Kidney (tissue), 14 donors: ENCODE results near the gene RNF208. TPM values are rescaled to one million over a fixed set of nuclear protein-coding genes. Genes with fewer than 3 reads are reported as not detected.

Source experiments
- DNase-seq, 5 donors: peaks; one replicate each; pipeline ENCODE4 v3.0.0-alpha.2; 2013 to 2020
- FAIRE-seq: peaks from 2 replicates; lab custom pipeline; 2012; peaks lifted over from hg19 to GRCh38; lab: Jason Lieb, UNC
- H3K27ac ChIP-seq, 2 donors: one replicate each; pipeline ENCODE4 v1.7.0; 2013; ENCODE audit warnings: low read depth in 2 of 2, low read length in 2 of 2, inconsistent platforms in 1 of 2
- H3K27me3 ChIP-seq: one replicate; pipeline ENCODE4 v1.7.1; 2013; ENCODE audit warnings: low read length, inconsistent platforms; ENCODE audit not compliant: control insufficient read depth, insufficient read depth
- H3K36me3 ChIP-seq, 3 donors: one replicate each; pipeline versions ENCODE4 v1.7.0 to v1.7.1; 2013; ENCODE audit warnings: low read length in 3 of 3, control low read depth in 1 of 3, inconsistent platforms in 1 of 3; ENCODE audit not compliant: insufficient read depth in 3 of 3, control insufficient read depth in 2 of 3
- H3K4me1 ChIP-seq, 3 donors: one replicate each; pipeline versions ENCODE4 v1.7.0 to v1.7.1; 2013; ENCODE audit warnings: low read length in 3 of 3, inconsistent platforms in 1 of 3, low read depth in 1 of 3; ENCODE audit not compliant: control insufficient read depth in 2 of 3, insufficient read depth in 2 of 3
- H3K4me3 ChIP-seq, 3 donors: one replicate each; pipeline versions ENCODE4 v1.7.0 to v1.8.1; 2013; ENCODE audit warnings: low read length in 3 of 3, control low read depth in 1 of 3, inconsistent platforms in 1 of 3
- H3K9ac ChIP-seq, 3 donors: one replicate each; pipeline versions ENCODE4 v1.7.0 to v1.7.1; 2013; ENCODE audit warnings: low read length in 3 of 3, control low read depth in 1 of 3, inconsistent platforms in 1 of 3
- H3K9me3 ChIP-seq, 3 donors: one replicate each; pipeline versions ENCODE4 v1.7.0 to v1.7.1; 2013; ENCODE audit warnings: low read length in 3 of 3, control low read depth in 1 of 3, inconsistent platforms in 1 of 3; ENCODE audit not compliant: control insufficient read depth in 2 of 3, insufficient read depth in 1 of 3
- CTCF ChIP-seq: IDR thresholded peaks from 3 replicates; pipeline ENCODE4 v1.5.1; 2012; ENCODE audit warnings: mild to moderate bottlenecking, moderate library complexity, borderline replicate concordance; ENCODE audit not compliant: insufficient read depth; ENCODE audit errors: extremely low read depth
- intact Hi-C: fragments of 100-400 bp; cut with DNase I; formaldehyde crosslinking; loops from one replicate; pipeline ENCODE4 v1.11.1; 2022
- polyA plus RNA-seq: library from polyadenylated mRNA; stranded (reverse); fragments of 350-450 nt; fragmentation: Illumina TruSeq; extraction: RNeasy Lipid Tissue Mini Kit (QIAGEN cat#74804); gene quantifications from one replicate; pipeline ENCODE4 v1.2.3, GENCODE V29; 2014; ENCODE audit warnings: low read depth, low replicate concordance; ENCODE audit not compliant: insufficient read depth
- total RNA-seq: library from RNA; stranded (reverse); fragmentation: NEBNext Ultra II Directional; extraction: Animal tissue kit (Norgen Biotek cat#: 25700); gene quantifications from one replicate; pipeline ENCODE4 v1.2.1, GENCODE V29; 2021
- donor health status: control.
- donor health status: control.
- donor health status: control.
- donor health status: control.
- donor health status: control.
- donor health status: DM: yes; HTN: yes; CAD: no.
- donor health status: Normal renal cell carcinoma (clear cell type).

The RNF208 gene
- total and polyA plus RNA-seq, 2 donors from 2014 or later = 7.0 to 22.8 TPM

DNA sequence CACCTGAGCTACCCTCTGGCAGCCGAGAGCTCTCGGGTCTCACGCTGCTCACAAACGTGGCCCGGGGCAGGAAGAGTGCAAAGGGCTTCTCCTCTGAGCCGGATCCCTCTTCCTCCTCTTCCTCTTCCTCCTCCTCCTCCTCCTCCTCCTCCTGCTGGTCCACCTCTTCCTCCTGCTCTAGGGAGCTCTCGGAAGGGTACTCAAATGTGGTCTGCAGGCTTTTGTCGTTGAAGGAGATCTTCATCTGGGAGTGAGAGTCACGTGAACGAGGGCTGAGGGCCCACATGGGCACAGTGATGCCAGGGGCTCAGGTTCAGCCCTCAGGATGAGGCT lies 29.6 kb downstream of the RNF208 start:
- peaks cover 0 to 50% (median 24%) of the 10 kb centered on the region in 3 donors for H3K4me1 ChIP-seq
- H3K27ac ChIP-seq = no peak overlapping the region
- H3K9ac ChIP-seq = no peak overlapping the region
- intact Hi-C loops = no loop called here
- H3K4me3 ChIP-seq = no peak overlapping the region
- DNase-seq (no peak), FAIRE-seq (no peak)
- H3K27me3 ChIP-seq = no peaks in the 10 kb centered on the region
- peaks cover 0 to 9% (median 4%) of the 10 kb centered on the region in 3 donors for H3K36me3 ChIP-seq
- no peaks in the 10 kb centered on the region for H3K9me3 ChIP-seq
- TF ChIP-seq CTCF = no peak

DNA sequence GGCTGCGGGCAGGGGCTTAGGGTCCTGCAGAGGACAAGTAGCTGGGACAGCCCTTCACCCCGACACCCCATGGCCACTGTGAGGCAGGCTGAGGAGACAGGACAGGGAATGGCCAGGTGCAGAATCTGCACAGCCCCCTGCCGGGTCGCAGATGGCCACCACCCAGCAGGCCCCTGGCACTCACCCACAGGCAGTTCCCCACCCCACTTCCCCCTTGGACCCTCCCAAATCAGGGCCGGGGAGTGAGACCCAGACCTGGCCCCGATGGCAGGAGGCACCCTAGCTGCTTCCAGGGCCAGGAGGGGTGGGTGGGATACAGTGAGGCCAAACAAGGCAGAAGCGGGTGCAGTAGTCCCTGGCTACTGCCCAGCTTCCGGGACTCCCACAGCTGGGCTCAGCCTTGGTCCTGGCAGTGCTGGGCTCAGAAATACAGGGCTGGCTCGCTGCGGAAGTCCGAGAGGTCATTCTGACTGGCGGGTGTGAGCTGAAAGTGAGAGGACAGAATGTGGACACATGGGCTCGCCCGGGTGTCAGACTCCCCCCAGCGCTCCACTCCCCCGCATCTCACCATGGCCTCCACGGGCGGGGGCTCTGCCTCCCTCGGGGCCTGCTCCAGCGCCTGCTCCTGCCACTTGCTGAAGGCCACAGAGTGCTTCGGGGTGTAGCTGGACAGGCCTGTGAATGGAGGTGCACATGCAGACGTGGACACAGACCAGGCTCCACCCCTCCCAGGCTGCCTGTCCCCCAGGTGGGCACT lies 30.2 kb downstream of the RNF208 start:
- Histone ChIP-seq H3K9me3 (no peaks in the 10 kb centered on the region), H3K27ac (no peak overlapping the region), H3K36me3 (peaks cover 0 to 9% (median 4%) of the 10 kb centered on the region in 3 donors), H3K4me1 (peaks cover 3 to 55% (median 29%) of the 10 kb centered on the region in 3 donors), H3K4me3 (no peak overlapping the region), H3K9ac (no peak overlapping the region), H3K27me3 (no peaks in the 10 kb centered on the region)
- TF ChIP-seq CTCF = no peak
- intact Hi-C loops = no loop called here
- DNase-seq = no peak
- FAIRE-seq = no peak

DNA sequence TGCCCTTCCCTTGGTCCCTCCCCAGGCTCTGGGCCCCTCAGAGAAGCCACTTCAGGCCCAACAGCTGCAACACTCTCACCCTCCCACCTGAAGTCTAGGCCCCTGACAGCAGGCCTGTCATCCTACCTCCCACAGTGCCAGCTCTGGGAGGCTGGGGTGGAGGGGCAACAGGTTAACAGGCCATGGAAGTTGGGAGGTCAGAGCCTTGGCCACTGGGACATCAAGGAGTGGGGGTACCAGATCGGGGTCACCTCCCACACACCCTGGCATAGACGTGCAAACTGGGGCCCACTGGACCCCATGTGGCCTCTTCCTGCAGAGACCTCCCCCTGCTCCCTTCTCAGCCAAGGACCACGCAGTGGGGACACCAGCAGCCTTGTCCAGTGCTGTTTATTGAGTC lies 30.8 kb downstream of the RNF208 start:
- intact Hi-C loops = no loop called here
- no peaks in the 10 kb centered on the region for H3K9me3 ChIP-seq
- no peak overlapping the region for H3K27ac ChIP-seq
- no peaks in the 10 kb centered on the region for H3K27me3 ChIP-seq
- DNase-seq (no peak), FAIRE-seq (no peak)
- peaks cover 0 to 11% (median 4%) of the 10 kb centered on the region in 3 donors for H3K36me3 ChIP-seq
- TF ChIP-seq CTCF = no peak
- no peak overlapping the region for H3K4me3 ChIP-seq
- H3K4me1 ChIP-seq = peaks cover 4 to 58% (median 35%) of the 10 kb centered on the region in 3 donors
- no peak overlapping the region for H3K9ac ChIP-seq
